Keratinocyte (primary cell): ENCODE data around the gene P2RX7.

Experiments used
- CTCF ChIP-seq, 3 experiments: IDR thresholded peaks in 1 of 3; conservative IDR thresholded peaks in 1 of 3; optimal IDR thresholded peaks in 1 of 3; 2 replicates in 2 of 3; 3 replicates in 1 of 3; pipeline versions ENCODE3 to v1.5.1; 2011; ENCODE audit warnings: low read length in 3 of 3, mild to moderate bottlenecking in 3 of 3, moderate library complexity in 2 of 3, control low read depth in 1 of 3, inconsistent platforms in 1 of 3; ENCODE audit not compliant: insufficient read depth in 2 of 3; ENCODE audit errors: extremely low read depth in 1 of 3
- EZH2 ChIP-seq: IDR thresholded peaks from one replicate; pipeline ENCODE4 v1.6.1; 2012; ENCODE audit warnings: inconsistent platforms, mild to moderate bottlenecking, low read length, moderate library complexity

GRCh38 chr12:121189131-121189530 lies 56.5 kb downstream of the P2RX7 start:
- TF ChIP-seq CTCF (optimal IDR thresholded peaks at IDR 0.05 in 1 of 3, IDR thresholded peaks at IDR 0.05 in 1 of 3, conservative IDR thresholded peaks at IDR 0.05 in 1 of 3; ENCODE audit: extremely low read depth in 1 of 3, insufficient read depth in 2 of 3, low read length in 3 of 3) = no peak
- TF ChIP-seq EZH2 = no peak
